ENCODE data around the gene TMEM72. TPM values are rescaled to one million over a fixed set of nuclear protein-coding genes. Genes with fewer than 3 reads are reported as not detected.

Gene TMEM72
- total and polyA plus RNA-seq, 2 experiments from 2014 or later = not detected

DNA sequence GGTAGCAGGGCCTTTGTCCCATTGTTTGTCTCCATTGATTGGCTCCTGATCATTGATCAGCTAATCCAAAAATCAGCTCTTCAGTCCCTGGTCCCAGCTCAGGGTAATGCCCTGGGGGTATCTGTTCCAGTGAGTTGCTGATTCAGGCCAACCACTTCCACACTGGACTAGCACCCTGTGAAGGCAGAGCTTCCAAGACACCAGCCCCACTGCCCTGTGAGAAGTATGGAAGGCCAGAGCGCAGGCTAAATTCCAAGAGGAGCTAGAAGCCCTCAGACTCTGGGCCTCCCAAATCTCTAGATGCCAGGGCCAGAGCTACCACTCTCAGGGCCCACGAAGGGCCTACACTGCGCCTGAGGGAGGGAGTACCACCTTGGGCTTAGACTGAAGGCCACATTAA, 10.4 kb downstream of the TMEM72 start:
- no peak overlapping the region for H3K4me3 Mint-ChIP-seq
- Histone ChIP-seq H3K4me3 (no peak overlapping the region), H3K27ac (ENCODE audit: low read depth) (no peak overlapping the region), H3K36me3 (ENCODE audit: insufficient read depth) (no peaks in the 10 kb centered on the region), H3K27me3 (ENCODE audit: insufficient read depth) (no peaks in the 10 kb centered on the region), H3F3A (replicated peaks; ENCODE audit: low read depth) (no peaks in the 10 kb centered on the region), H3K4me1 (ENCODE audit: insufficient read depth) (no peaks in the 10 kb centered on the region), H3K9me2 (ENCODE audit: insufficient read depth) (peaks cover 2% of the 10 kb centered on the region; the same call in 1 of the 2 replicates), H4K20me1 (replicated peaks; ENCODE audit: insufficient read depth) (no peaks in the 10 kb centered on the region), H3K4me2 (no peak overlapping the region), H2AFZ (no peak overlapping the region), H3K79me2 (replicated peaks; ENCODE audit: insufficient read depth) (no peaks in the 10 kb centered on the region)
- no peak overlapping the region for H3K27ac Mint-ChIP-seq
- ATAC-seq (no peak), DNase-seq (ENCODE audit: low spot score) (no peak)
- H3K27me3 Mint-ChIP-seq (ENCODE audit: insufficient read depth, low read depth, poor library complexity) = peaks cover 6% of the 10 kb centered on the region
- H3K36me3 Mint-ChIP-seq (ENCODE audit: low read depth) = peaks cover 4% of the 10 kb centered on the region; the same call in 1 of the 3 replicates
- no peaks in the 10 kb centered on the region for H3K4me1 Mint-ChIP-seq
- no peak for TF ChIP-seq ZNF114 (CRISPR knock-in tag; IDR thresholded peaks at IDR 0.05)
- no peak for TF ChIP-seq ZNF462 (CRISPR knock-in tag; IDR thresholded peaks at IDR 0.05)
- TF ChIP-seq JUNB (IDR thresholded peaks at IDR 0.05; ENCODE audit: unreplicated experiment) = no peak
- TF ChIP-seq, protein P1, sequence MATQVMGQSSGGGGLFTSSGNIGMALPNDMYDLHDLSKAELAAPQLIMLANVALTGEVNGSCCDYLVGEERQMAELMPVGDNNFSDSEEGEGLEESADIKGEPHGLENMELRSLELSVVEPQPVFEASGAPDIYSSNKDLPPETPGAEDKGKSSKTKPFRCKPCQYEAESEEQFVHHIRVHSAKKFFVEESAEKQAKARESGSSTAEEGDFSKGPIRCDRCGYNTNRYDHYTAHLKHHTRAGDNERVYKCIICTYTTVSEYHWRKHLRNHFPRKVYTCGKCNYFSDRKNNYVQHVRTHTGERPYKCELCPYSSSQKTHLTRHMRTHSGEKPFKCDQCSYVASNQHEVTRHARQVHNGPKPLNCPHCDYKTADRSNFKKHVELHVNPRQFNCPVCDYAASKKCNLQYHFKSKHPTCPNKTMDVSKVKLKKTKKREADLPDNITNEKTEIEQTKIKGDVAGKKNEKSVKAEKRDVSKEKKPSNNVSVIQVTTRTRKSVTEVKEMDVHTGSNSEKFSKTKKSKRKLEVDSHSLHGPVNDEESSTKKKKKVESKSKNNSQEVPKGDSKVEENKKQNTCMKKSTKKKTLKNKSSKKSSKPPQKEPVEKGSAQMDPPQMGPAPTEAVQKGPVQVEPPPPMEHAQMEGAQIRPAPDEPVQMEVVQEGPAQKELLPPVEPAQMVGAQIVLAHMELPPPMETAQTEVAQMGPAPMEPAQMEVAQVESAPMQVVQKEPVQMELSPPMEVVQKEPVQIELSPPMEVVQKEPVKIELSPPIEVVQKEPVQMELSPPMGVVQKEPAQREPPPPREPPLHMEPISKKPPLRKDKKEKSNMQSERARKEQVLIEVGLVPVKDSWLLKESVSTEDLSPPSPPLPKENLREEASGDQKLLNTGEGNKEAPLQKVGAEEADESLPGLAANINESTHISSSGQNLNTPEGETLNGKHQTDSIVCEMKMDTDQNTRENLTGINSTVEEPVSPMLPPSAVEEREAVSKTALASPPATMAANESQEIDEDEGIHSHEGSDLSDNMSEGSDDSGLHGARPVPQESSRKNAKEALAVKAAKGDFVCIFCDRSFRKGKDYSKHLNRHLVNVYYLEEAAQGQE (IDR thresholded peaks at IDR 0.05; ENCODE audit: unreplicated experiment) = no peak
- TF ChIP-seq, protein P2, sequence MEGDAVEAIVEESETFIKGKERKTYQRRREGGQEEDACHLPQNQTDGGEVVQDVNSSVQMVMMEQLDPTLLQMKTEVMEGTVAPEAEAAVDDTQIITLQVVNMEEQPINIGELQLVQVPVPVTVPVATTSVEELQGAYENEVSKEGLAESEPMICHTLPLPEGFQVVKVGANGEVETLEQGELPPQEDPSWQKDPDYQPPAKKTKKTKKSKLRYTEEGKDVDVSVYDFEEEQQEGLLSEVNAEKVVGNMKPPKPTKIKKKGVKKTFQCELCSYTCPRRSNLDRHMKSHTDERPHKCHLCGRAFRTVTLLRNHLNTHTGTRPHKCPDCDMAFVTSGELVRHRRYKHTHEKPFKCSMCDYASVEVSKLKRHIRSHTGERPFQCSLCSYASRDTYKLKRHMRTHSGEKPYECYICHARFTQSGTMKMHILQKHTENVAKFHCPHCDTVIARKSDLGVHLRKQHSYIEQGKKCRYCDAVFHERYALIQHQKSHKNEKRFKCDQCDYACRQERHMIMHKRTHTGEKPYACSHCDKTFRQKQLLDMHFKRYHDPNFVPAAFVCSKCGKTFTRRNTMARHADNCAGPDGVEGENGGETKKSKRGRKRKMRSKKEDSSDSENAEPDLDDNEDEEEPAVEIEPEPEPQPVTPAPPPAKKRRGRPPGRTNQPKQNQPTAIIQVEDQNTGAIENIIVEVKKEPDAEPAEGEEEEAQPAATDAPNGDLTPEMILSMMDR (conservative IDR thresholded peaks at IDR 0.05; ENCODE audit: low read depth in 2 of 2) = no peak
- TF ChIP-seq EZH2 (IDR thresholded peaks at IDR 0.05; ENCODE audit: low read depth, unreplicated experiment) = no peak
- no peak for TF ChIP-seq POLR2AphosphoS5 (IDR thresholded peaks at IDR 0.05; ENCODE audit: low read depth)
- no peak for TF ChIP-seq CREB1 (CRISPR knock-in tag; IDR thresholded peaks at IDR 0.05; ENCODE audit: low read depth)
- TF ChIP-seq ZNF331 (CRISPR knock-in tag; IDR thresholded peaks at IDR 0.05; ENCODE audit: low read depth) = no peak
- TF ChIP-seq STAT1 (IDR thresholded peaks at IDR 0.05; ENCODE audit: unreplicated experiment) = no peak
- TF ChIP-seq EZH2phosphoT487 (IDR thresholded peaks at IDR 0.05; ENCODE audit: unreplicated experiment) = no peak
- TF ChIP-seq, protein P3, sequence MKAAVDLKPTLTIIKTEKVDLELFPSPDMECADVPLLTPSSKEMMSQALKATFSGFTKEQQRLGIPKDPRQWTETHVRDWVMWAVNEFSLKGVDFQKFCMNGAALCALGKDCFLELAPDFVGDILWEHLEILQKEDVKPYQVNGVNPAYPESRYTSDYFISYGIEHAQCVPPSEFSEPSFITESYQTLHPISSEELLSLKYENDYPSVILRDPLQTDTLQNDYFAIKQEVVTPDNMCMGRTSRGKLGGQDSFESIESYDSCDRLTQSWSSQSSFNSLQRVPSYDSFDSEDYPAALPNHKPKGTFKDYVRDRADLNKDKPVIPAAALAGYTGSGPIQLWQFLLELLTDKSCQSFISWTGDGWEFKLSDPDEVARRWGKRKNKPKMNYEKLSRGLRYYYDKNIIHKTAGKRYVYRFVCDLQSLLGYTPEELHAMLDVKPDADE (IDR thresholded peaks at IDR 0.05) = no peak
- no peak for TF ChIP-seq NANOG (IDR thresholded peaks at IDR 0.05; ENCODE audit: borderline replicate concordance)
- peaks cover 11% of the 10 kb centered on the region; the same call in 2 of the 3 replicates for H3K9me3 Mint-ChIP-seq

All from GM23338 (cell line).